T-helper 2 cell treated with Interferon-gamma antibody and Interleukin-4, amounts not matched to agents 100 ng/mL and 5 ng/mL, for 36 hours (primary cell): ENCODE results near the gene GATC. TPM values are rescaled to one million over a fixed set of nuclear protein-coding genes. Genes with fewer than 3 reads are reported as not detected.

Experiments used
- intact Hi-C: fragments of 100-400 bp; cut with micrococcal nuclease; formaldehyde crosslinking; loops from one replicate; pipeline ENCODE4 v1.15.1; 2023
- total RNA-seq: library from RNA; stranded (reverse); gene quantifications from 2 replicates; pipeline ENCODE4 v1.2.3, GENCODE V29; 2022

GATC gene
- total RNA-seq, 1 donor from 2014 or later: 29.0 TPM

DNA sequence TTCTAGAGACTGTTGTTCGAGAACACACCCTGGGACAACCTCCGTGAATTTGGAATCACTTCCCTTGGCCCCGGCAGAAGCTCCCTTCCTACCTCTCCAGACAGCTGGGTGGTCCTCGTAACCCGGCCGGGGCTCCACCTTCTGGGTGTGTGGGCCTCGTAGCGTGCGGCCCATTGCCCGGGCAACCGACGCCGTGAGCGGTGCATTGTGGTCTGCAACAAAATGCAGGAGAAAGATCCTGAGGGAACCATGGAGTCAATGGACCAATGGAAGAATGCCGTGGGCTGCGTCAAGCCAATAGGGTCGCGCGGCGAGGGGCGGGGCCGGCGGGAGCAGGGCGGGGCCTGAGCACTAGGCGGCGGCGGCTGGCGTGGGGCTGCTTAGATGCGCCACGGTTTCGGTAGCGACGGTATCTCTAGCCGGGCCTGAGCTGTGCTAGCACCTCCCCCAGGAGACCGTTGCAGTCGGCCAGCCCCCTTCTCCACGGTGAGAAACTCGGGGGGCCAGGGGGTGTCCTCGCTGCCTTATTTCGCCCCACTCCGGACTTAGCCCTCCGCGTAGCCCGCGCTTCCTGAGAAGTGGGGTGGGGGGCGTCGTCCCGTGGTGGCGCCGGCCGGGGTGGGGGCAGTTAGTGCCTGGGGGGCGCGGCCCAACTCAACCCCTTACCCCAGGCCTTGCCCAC lies 49.6 kb downstream of the GATC start, which contains the start of gene DYNLL1:
DYNLL1 (plus strand) TSS at position 383 of the 682 bp plus-strand sequence. CDS start 309 bp downstream, outside the sequence.
- intact Hi-C loops: loop anchor here (1.0 to 2.0 kb wide), 4 partner anchors 27 to 171 kb away; partner anchors contain the start of genes COQ5, COX6A1 and SRSF9

GRCh38 chr12:120496413-120497340 lies 50.4 kb downstream of the GATC start:
- intact Hi-C loops: loop anchor here (2.0 kb wide), 3 partner anchors 32 to 172 kb away; partner anchors contain the start of genes COQ5 and COX6A1

DNA sequence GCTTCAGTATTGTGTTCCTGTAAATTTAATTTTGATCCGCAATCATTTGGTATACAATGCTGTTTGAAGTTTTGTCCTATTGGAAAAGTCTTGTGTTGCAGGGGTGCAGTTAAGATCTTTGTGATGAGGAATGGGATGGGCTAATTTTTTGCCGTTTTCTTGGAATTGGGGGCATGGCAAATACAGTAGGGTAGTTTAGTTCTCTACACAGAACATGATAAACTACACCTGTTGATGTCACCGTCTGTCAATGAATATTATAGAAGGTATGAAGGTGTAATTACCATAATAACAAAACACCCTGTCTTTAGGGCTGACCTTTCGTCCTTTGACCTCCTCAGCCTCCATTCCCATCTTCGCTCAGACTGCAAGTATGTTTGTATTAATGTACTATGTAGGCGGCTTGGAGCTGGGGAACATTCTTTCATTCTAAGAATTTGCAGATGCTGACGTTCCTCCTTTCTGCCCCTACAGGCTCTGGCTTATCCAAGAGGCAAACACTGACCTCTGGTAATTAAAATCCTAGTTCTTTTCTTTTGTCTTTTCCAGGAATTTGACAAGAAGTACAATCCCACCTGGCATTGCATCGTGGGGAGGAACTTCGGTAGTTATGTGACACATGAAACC lies 51.4 kb downstream of the GATC start:
- intact Hi-C loops: loop anchor here (2.0 kb wide), 3 partner anchors 31 to 173 kb away; partner anchors contain the start of genes COQ5 and COX6A1

- intact Hi-C loops: no loop called here
Observed at GRCh38 chr12:120498870-120499515, 52.7 kb downstream of the GATC start.

GRCh38 chr12:120500581-120500980 lies 54.3 kb downstream of the GATC start:
- intact Hi-C loops: no loop called here

DNA sequence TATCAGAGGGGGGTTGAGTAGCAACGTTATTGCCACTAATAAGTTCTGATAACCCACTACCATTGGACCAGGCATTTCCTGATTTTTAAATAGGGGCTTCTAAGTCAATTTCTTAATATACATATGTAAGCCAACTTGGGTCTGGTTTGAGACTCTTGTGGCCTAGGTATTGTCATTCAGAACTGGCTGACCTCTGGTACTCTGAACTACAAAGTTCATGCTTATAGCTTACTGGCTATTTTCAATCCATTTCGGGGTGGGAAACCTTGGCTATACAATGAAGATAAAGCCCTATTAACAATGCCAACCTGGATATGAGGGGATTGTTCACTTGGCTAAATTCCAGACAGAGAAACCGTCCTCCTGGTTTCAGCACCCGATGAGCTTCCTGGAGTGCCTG lies 58.3 kb downstream of the GATC start:
- intact Hi-C loops: no loop called here

DNA sequence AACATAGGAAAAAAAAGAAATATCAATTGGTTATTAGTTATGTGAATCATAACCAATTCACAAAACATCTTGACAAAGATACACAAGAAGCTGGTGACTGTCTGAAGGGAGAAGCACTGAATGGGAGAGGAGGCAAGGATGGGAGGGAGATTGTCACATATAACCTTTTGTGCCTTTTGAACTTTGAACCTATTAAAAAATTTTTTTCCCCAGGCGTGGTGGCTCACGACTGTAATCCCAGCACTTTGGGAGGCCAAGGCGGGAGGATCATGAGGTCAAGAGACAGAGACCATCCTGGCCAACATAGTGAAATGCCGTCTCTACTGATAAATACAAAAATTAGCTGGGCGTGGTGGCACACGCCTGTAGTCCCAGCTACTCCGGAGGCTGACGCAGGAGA lies 62.3 kb downstream of the GATC start:
- intact Hi-C loops: no loop called here

Other genes with a start within 250 kb of the GATC start
- 2,486 and 2,509 TPM in 2 replicates for gene RPLP0, start 245.3 kb upstream of the GATC start, total RNA-seq
- 177 and 182 TPM in 2 replicates for gene PXN, start 180.7 kb upstream of the GATC start, total RNA-seq
- gene RNU4-2, start 154.5 kb upstream of the GATC start, total RNA-seq: 7,202 and 7,829 TPM in 2 replicates
- 3,138 and 3,380 TPM in 2 replicates for gene RNU4-1, start 153.2 kb upstream of the GATC start, total RNA-seq
- gene SIRT4, start 144.1 kb upstream of the GATC start, total RNA-seq: 1.2 and 1.6 TPM in 2 replicates
- not detected in 2 replicates for gene PLA2G1B, start 118.7 kb upstream of the GATC start, total RNA-seq
- not detected in 2 replicates for gene MSI1, start 77.3 kb upstream of the GATC start, total RNA-seq
- 280 and 287 TPM in 2 replicates for gene COX6A1, start 8.3 kb upstream of the GATC start, total RNA-seq
- gene TRIAP1, start 60 bp upstream of the GATC start, total RNA-seq: 30.7 and 31.9 TPM in 2 replicates
- gene SRSF9, start 23.3 kb downstream of the GATC start, total RNA-seq: 203 TPM in 2 replicates
- gene DYNLL1, start 49.7 kb downstream of the GATC start, total RNA-seq: 331 and 335 TPM in 2 replicates
- gene COQ5, start 82.7 kb downstream of the GATC start, total RNA-seq: 28.7 and 31.0 TPM in 2 replicates
- 173 and 183 TPM in 2 replicates for gene RNF10, start 87.9 kb downstream of the GATC start, total RNA-seq
- gene POP5, start 135.0 kb downstream of the GATC start, total RNA-seq: 63.5 and 67.7 TPM in 2 replicates
- gene CABP1, start 194.2 kb downstream of the GATC start, total RNA-seq: not detected in 2 replicates
- gene MLEC, start 240.7 kb downstream of the GATC start, total RNA-seq: 139 and 143 TPM in 2 replicates